ENCODE results near the gene OCRL.

- TF ChIP-seq, protein P1, sequence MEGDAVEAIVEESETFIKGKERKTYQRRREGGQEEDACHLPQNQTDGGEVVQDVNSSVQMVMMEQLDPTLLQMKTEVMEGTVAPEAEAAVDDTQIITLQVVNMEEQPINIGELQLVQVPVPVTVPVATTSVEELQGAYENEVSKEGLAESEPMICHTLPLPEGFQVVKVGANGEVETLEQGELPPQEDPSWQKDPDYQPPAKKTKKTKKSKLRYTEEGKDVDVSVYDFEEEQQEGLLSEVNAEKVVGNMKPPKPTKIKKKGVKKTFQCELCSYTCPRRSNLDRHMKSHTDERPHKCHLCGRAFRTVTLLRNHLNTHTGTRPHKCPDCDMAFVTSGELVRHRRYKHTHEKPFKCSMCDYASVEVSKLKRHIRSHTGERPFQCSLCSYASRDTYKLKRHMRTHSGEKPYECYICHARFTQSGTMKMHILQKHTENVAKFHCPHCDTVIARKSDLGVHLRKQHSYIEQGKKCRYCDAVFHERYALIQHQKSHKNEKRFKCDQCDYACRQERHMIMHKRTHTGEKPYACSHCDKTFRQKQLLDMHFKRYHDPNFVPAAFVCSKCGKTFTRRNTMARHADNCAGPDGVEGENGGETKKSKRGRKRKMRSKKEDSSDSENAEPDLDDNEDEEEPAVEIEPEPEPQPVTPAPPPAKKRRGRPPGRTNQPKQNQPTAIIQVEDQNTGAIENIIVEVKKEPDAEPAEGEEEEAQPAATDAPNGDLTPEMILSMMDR (conservative IDR thresholded peaks at IDR 0.05; ENCODE audit: low read depth in 2 of 2) = peak; percentile 54 to 61
- no peak for TF ChIP-seq POLR2AphosphoS5 (IDR thresholded peaks at IDR 0.05; ENCODE audit: low read depth)
- no peak for TF ChIP-seq EZH2phosphoT487 (IDR thresholded peaks at IDR 0.05; ENCODE audit: unreplicated experiment)
- no peak for TF ChIP-seq EZH2 (IDR thresholded peaks at IDR 0.05; ENCODE audit: low read depth, unreplicated experiment)
- no peak for TF ChIP-seq JUNB (IDR thresholded peaks at IDR 0.05; ENCODE audit: unreplicated experiment)
- TF ChIP-seq NANOG (IDR thresholded peaks at IDR 0.05; ENCODE audit: borderline replicate concordance) = no peak
- no peak for TF ChIP-seq REST (IDR thresholded peaks at IDR 0.05; ENCODE audit: unreplicated experiment)
Measured at GRCh38 chrX:129600981-129601424, 60.9 kb downstream of the OCRL start.
